Measurements from ENCODE around the gene ME3. TPM values are rescaled to one million over a fixed set of nuclear protein-coding genes. Genes with fewer than 3 reads are reported as not detected.
"Not testable (repeated sequence)": the region's sequence is repeated elsewhere in the genome, so short reads cannot be mapped to it uniquely, and the experiment has no call there.

ME3 gene
- total RNA-seq, 1 experiment from 2014 or later, result 35.3 TPM

GRCh38 chr11:86418513-86418912 is 253.9 kb downstream of the ME3 start:
- Histone ChIP-seq H3K4me1 (ENCODE audit: control insufficient read depth, insufficient read depth, low read length) (no peaks in the 10 kb centered on the region), H3K9me3 (ENCODE audit: control insufficient read depth, insufficient read depth, low read depth, low read length) (no peaks in the 10 kb centered on the region), H3K27me3 (ENCODE audit: control insufficient read depth, insufficient read depth, low read length) (no peaks in the 10 kb centered on the region), H3K4me3 (ENCODE audit: low read depth in 2 of 2, low read length in 2 of 2) (no peak overlapping the region), H3K27ac (ENCODE audit: low read length) (no peak overlapping the region), H3K36me3 (ENCODE audit: control insufficient read depth, insufficient read depth, low read length) (no peaks in the 10 kb centered on the region)
- CTCF ChIA-PET, result interaction anchor here (1.1 kb wide), 1 partner anchor 58 kb away, joined by 3 read pairs; no protein-coding TSS in a partner anchor
- in situ Hi-C loops (cut with HindIII; ENCODE audit: low pct_unique_long_range_greater_than_20kb, low sequenced_read_pairs), result no loop called here
- DNase-seq (ENCODE audit: low read depth, low spot score) (no peak), ATAC-seq (no peak)
- intact Hi-C loops (cut with micrococcal nuclease; ENCODE audit: unreplicated experiment), result no loop called here
- BruUV-seq (replicated peaks), result no TSS peak
- TF ChIP-seq TCF7L2 (IDR thresholded peaks at IDR 0.05; ENCODE audit: low read depth, low read length) (no peak), CTCF (IDR thresholded peaks at IDR 0.05) (no peak), REST (IDR thresholded peaks at IDR 0.05; ENCODE audit: insufficient read depth in 1 of 2, low read depth in 2 of 2, low read length in 1 of 2) (no peak), POLR2AphosphoS5 (IDR thresholded peaks at IDR 0.05; ENCODE audit: low read depth, low read length) (no peak), SIN3A (IDR thresholded peaks at IDR 0.05; ENCODE audit: borderline replicate concordance, insufficient read depth, low read depth, low read length) (no peak)
- POLR2A ChIA-PET, result interaction anchor here (0.6 kb wide), 2 partner anchors 30 to 78 kb away, joined by 3 to 5 read pairs; no protein-coding TSS in a partner anchor

GRCh38 chr11:86418106-86418505 is 254.3 kb downstream of the ME3 start:
- TF ChIP-seq REST (IDR thresholded peaks at IDR 0.05; ENCODE audit: insufficient read depth in 1 of 2, low read depth in 2 of 2, low read length in 1 of 2), result no peak
- no peak for TF ChIP-seq CTCF (IDR thresholded peaks at IDR 0.05)
- no peak for TF ChIP-seq TCF7L2 (IDR thresholded peaks at IDR 0.05; ENCODE audit: low read depth, low read length)
- no peak for TF ChIP-seq SIN3A (IDR thresholded peaks at IDR 0.05; ENCODE audit: borderline replicate concordance, insufficient read depth, low read depth, low read length)
- no peak for TF ChIP-seq POLR2AphosphoS5 (IDR thresholded peaks at IDR 0.05; ENCODE audit: low read depth, low read length)
- CTCF ChIA-PET, result interaction anchor here (1.1 kb wide), 1 partner anchor 58 kb away, joined by 3 read pairs; no protein-coding TSS in a partner anchor
- H3K4me1 ChIP-seq (ENCODE audit: control insufficient read depth, insufficient read depth, low read length), result no peaks in the 10 kb centered on the region
- no peak for DNase-seq (ENCODE audit: low read depth, low spot score)
- BruUV-seq (replicated peaks), result no TSS peak
- H3K27me3 ChIP-seq (ENCODE audit: control insufficient read depth, insufficient read depth, low read length), result no peaks in the 10 kb centered on the region
- intact Hi-C loops (cut with micrococcal nuclease; ENCODE audit: unreplicated experiment) (no loop called here), in situ Hi-C loops (cut with HindIII; ENCODE audit: low pct_unique_long_range_greater_than_20kb, low sequenced_read_pairs) (no loop called here)
- H3K36me3 ChIP-seq (ENCODE audit: control insufficient read depth, insufficient read depth, low read length), result no peaks in the 10 kb centered on the region
- H3K27ac ChIP-seq (ENCODE audit: low read length), result no peak overlapping the region
- H3K4me3 ChIP-seq (ENCODE audit: low read depth in 2 of 2, low read length in 2 of 2), result no peak overlapping the region
- no peaks in the 10 kb centered on the region for H3K9me3 ChIP-seq (ENCODE audit: control insufficient read depth, insufficient read depth, low read depth, low read length)
- ATAC-seq, result no peak
- POLR2A ChIA-PET, result no interaction called here

GRCh38 chr11:86416951-86417350 is 255.5 kb downstream of the ME3 start:
- DNase-seq (ENCODE audit: low read depth, low spot score); H3K4me1 ChIP-seq (ENCODE audit: control insufficient read depth, insufficient read depth, low read length); H3K27me3 ChIP-seq (ENCODE audit: control insufficient read depth, insufficient read depth, low read length); intact Hi-C loops (cut with micrococcal nuclease; ENCODE audit: unreplicated experiment); H3K36me3 ChIP-seq (ENCODE audit: control insufficient read depth, insufficient read depth, low read length); in situ Hi-C loops (cut with HindIII; ENCODE audit: low pct_unique_long_range_greater_than_20kb, low sequenced_read_pairs); H3K4me3 ChIP-seq (ENCODE audit: low read depth in 2 of 2, low read length in 2 of 2); H3K9me3 ChIP-seq (ENCODE audit: control insufficient read depth, insufficient read depth, low read depth, low read length); H3K27ac ChIP-seq (ENCODE audit: low read length); ATAC-seq; CTCF ChIA-PET; BruUV-seq (replicated peaks): not testable (repeated sequence)
- POLR2A ChIA-PET, result interaction anchor here (0.6 kb wide), 1 partner anchor 29 kb away, joined by 4 read pairs; no protein-coding TSS in a partner anchor
